SK-N-MC (cell line): ENCODE data around the gene STK11.

Experiments
- EZH2 ChIP-seq: fragments of 200-600 bp; sonication (generic); IDR thresholded peaks from one replicate; pipeline ENCODE4 v1.6.1; 2017; ENCODE audit warnings: antibody characterized with exemption
- POLR2AphosphoS5 ChIP-seq: IDR thresholded peaks from 2 replicates; pipeline ENCODE4 v1.6.1; 2012; ENCODE audit warnings: mild to moderate bottlenecking, low read depth, low read length, borderline replicate concordance

DNA sequence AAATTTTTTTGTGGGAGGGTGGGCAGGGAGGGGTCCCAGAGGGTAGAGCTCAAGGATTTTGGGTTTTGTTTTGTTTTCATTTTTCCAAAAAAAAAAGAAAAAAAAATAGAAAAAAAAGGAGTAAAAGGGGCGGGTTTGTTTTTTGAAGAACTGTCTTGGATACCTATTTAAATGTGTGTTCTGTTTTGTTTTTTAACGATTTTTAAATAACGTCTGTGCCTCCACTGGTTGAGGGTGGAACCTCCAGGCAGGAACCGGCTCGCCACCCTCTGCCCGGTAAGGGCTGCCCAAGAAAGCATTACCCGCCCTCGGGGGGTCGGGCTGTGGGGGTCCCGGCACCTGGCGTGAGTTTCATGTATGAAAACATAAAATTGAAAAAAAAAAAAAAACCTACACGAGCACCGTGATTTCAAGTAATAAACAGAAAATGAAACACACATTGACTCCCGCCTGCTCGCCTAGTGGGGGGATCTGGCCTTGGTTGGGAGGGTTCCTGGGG, 53.2 kb downstream of the STK11 start:
- TF ChIP-seq POLR2AphosphoS5 (no peak), EZH2 (no peak)
